GM12892 (cell line): ENCODE results near the gene H3-3A.

Experiments
- POLR2A ChIP-seq: IDR thresholded peaks from 2 replicates; pipeline ENCODE4 v1.6.1; 2011; ENCODE audit warnings: low read depth, low read length, control low read depth
- POLR2AphosphoS5 ChIP-seq: IDR thresholded peaks from 2 replicates; pipeline ENCODE4 v1.6.1; 2011; ENCODE audit warnings: low read depth, low read length, control low read depth
- TAF1 ChIP-seq: IDR thresholded peaks from 2 replicates; pipeline ENCODE4 v1.6.1; 2011; ENCODE audit warnings: low read depth, mild to moderate bottlenecking, control low read depth, low read length, borderline replicate concordance

GRCh38 chr1:226093621-226094020 lies 31.1 kb downstream of the H3-3A start:
- TF ChIP-seq POLR2A (no peak), POLR2AphosphoS5 (no peak), TAF1 (no peak)
